Jurkat, Clone E6-1 (cell line): ENCODE measurements around the gene CSNK2B.
"Not testable (repeated sequence)": the region's sequence is repeated elsewhere in the genome, so short reads cannot be mapped to it uniquely, and the experiment has no call there.

Source experiments
- DNase-seq: peaks from one replicate; pipeline ENCODE4 v3.0.0-alpha.2; 2011; ENCODE audit warnings: low read depth, low spot score
- H3K4me3 ChIP-seq: 2 replicates; pipeline ENCODE4 v1.5.1; 2011; ENCODE audit warnings: mild to moderate bottlenecking, low read length, control low read depth, moderate library complexity

Gene CSNK2B

GRCh38 chr6:31705931-31706330, 40.1 kb downstream of the CSNK2B start:
- no peak overlapping the region for H3K4me3 ChIP-seq
- DNase-seq, result no peak

GRCh38 chr6:31706599-31706998, 40.7 kb downstream of the CSNK2B start, which contains the start of gene LY6G6F:
Gene LY6G6F (plus strand): TSS chr6:31706866. CDS start chr6:31706907, 41 bp downstream.
- no peak for DNase-seq
- H3K4me3 ChIP-seq, result no peak within 1 kb of the TSS

- H3K4me3 ChIP-seq, result no peak overlapping the region
- no peak for DNase-seq
Measured at GRCh38 chr6:31707701-31708100, 41.8 kb downstream of the CSNK2B start.

DNA sequence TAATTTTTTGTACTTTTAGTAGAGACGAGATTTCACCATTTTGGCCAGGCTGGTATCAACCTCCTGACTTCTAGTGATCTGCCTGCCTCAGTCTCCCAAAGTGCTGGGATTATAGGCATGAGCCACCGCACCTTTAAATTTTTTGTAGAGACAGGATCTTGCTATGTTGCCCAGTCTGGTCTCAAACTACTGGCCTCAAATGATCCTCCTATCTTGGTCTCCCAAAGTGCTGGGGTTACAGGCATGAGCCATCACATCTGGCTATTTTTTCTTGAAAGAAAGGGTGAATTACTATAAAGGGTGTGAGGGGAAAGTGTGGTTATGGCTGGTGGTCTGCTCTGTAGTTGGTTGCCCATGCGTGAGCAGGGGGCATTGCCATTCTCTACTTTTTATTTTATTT, 42.3 kb downstream of the CSNK2B start:
- DNase-seq, result no peak
- no peak overlapping the region for H3K4me3 ChIP-seq

DNA sequence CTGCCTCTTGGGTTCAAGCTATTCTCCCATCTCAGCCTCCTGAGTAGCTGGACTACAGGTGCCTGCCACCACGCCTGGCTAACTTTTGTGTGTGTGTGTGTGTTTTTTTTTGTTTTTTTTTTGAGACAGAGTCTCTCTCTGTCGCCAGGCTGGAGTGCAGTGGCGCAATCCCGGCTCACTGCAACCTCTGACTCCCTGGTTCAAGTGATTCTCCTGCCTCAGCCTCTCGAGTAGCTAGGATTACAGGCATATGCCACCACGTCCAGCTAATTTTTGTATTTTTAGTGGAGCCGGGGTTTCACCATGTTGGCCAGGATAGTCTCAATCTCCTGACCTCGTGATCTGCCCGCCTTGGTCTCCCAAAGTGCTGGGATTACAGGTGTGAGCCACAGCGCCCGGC, 43.3 kb downstream of the CSNK2B start:
- not testable (repeated sequence) for DNase-seq, H3K4me3 ChIP-seq

- DNase-seq, result no peak
- no peak overlapping the region for H3K4me3 ChIP-seq
Measured at GRCh38 chr6:31710523-31711219, 44.8 kb downstream of the CSNK2B start.

GRCh38 chr6:31711233-31711632, 45.4 kb downstream of the CSNK2B start:
- H3K4me3 ChIP-seq, result no peak overlapping the region
- no peak for DNase-seq

DNA sequence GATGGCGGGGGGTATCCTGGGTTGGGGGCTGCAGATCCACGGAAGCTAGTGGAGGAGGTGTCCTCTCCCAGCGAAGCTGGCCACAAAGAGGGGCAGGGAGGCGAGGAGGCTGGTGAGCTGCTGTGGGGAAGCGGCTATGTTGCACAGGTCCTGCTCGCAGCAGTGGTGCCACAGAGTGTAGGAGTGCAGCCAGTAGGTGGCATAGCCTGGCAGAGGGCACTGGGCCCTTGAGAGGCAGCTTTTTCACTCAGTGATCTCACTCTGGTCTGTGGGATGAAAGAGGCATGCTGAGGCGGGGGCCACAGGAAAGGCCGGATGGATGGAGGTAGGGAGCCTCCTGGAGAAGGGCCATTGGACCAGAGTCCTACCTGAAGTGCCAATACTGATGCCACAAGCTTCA, 46.4 kb downstream of the CSNK2B start:
- H3K4me3 ChIP-seq, result no peak overlapping the region
- DNase-seq, result peak; percentile 40

DNA sequence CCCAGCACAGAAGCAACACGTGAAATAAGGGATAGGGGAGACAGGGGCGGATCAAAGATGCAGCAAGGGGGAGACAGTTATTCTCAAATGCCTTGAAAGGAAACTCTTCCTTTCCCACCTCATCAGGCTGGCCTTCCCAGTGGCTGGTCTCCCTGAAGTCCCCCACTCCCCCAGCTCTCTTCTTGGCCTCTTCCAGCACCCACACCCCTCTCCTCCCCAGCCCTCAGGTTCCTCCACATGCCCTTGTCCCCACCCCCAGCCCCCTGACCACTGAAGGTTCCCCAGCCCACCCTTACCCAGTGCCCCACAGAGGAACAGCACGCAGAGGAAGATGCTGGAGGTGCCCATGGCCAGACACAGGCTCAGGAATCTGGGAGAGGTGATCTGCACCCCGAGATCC, 47.6 kb downstream of the CSNK2B start:
- H3K4me3 ChIP-seq, result no peak overlapping the region

DNA sequence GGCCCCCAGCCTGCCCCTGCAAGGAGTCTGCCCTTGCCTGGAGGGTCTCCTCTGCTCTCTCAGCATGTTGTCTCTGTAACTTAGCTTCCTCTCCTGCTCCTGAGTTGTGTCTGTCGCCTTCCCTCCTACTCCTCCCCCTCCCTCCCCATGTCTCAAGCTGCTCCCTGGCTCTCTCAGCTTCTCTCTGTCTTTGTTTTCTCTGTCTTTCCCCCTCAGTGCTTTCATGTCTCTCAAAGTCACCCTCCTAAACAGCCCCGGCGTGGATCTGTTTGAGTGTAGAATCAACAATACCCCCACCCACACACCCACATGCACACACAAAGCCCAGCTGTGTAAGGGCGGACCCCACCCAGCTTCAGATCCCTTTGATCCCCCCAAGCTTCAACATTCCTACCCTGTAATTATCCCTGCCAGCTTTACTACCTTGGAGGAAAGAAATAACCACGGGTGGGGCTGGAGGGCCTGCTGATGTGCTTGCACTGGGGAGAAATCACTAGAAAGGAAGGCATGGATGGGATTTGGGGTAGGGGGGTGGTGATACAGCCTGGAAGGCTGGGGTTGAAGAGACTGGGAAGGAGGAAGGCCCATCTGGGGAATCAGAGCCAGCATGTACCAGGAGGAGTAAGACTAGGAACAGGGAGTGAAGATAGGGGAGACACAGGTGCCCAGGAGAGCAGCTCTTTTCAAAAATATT, 48.3 kb downstream of the CSNK2B start:
- no peak for DNase-seq
- no peak overlapping the region for H3K4me3 ChIP-seq

More for the DNA sequence above, 47.6 kb downstream of the CSNK2B start:
- DNase-seq, result no peak

GRCh38 chr6:31715022-31715958, 49.4 kb downstream of the CSNK2B start, which contains the start of gene LY6G6D:
Gene LY6G6D (plus strand): TSS chr6:31715348. CDS start chr6:31715356, 8 bp downstream.
- no peak for DNase-seq
- H3K4me3 ChIP-seq, result no peak within 1 kb of the TSS

DNA sequence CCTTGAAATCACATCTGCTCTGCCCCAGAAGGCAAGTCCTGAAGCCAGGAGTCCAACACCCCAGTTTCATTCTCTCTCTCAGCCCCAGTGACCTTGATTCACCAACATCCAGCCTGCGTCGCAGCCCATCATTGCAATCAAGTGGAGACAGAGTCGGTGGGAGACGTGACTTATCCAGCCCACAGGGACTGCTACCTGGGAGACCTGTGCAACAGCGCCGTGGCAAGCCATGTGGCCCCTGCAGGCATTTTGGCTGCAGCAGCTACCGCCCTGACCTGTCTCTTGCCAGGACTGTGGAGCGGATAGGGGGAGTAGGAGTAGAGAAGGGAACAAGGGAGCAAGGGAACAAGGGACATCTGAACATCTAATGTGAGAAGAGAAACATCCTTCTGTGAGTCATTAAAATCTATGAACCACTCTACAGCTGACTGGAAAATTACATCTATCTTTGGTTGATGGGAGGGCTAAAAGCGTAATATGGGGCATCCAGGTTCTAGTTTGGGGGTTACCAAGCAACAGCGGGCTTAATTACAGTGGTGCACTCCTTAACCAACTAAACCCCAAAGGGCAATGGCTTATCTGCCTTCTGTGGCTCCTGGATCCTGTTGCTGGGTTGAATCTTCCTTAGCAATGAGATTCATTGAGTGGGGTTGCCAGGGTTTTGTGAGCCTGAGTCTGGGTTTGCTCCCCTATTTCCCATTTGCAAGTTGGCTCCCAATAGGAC, 51.8 kb downstream of the CSNK2B start:
- H3K4me3 ChIP-seq, result no peak overlapping the region
- no peak for DNase-seq

DNA sequence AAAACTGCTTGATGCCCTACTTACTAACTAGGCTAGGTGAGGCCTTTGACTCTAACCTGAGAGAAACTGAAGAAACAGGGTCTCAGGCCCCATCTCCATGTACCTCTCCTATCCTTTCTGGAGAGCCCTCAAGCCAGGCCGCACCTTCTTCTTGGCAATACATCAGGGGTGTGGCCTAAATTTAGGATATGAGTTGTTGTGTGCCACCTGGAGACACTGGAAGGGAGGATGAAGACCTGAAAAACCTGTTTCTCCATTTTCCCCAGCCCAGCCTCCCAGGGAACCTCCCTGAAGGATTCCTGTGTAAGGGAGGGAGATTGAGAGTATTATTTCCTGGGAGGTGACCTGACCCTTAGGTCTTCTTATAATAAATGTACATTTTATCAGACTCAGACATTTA, 52.4 kb downstream of the CSNK2B start:
- no peak for DNase-seq
- no peak overlapping the region for H3K4me3 ChIP-seq

DNA sequence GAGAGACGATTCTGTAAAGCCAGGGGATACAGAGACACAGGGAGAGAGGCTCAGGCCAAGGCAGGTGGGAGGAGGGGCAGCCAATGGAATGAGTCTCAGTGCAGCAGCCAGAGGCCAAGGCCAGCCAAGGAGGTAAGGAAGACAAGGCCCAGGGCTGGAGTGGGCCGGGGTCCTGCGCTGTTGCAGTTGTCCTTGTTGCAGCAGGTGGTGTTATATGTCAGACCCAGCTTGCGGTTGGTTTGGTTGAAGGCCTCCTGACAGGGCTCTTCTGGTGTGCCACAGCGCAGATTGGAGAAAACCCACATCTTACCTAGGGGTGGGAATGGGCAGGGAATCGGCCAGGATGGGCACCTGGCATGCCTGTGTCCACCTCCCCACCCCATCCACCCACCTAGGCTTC, 53.1 kb downstream of the CSNK2B start:
- no peak for DNase-seq
- H3K4me3 ChIP-seq, result no peak overlapping the region
